Measurements from ENCODE around the gene SUN1.
"Not testable (repeated sequence)": the region's sequence is repeated elsewhere in the genome, so short reads cannot be mapped to it uniquely, and the experiment has no call there.

SUN1 gene

DNA sequence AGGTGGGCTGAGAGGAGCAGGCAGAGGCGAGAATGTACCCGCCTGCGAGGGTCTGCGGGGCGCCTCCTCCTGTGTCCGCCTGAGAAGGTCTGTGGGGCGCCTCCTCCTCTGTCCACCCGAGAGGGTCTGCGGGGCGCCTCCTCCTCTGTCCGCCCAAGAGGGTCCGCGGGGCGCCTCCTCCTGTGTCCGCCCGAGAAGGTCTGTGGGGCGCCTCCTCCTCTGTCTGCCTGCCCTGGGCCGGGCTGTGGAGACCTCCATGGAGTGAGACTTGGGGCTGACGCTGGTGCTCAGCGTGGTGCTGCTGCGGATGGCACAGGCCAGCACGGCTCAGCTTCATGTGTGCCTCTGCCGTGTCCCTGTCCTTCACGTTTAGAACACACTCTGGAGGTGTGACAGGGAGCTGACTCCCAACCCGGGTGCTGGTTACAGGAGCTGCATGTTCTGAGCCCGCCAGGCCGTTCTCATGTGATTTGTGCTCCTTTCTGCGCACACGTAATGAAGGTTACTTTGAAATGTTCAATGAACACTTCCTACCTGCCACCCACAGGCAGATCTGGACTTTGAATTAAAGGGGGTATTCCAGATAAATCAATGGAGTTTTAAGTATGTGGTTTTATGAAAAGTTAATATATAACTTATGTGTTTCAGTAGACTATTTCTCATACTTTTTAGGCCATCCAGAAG, 23.6 kb downstream of the SUN1 start:
- in situ Hi-C loops (cut with MboI; ENCODE audit: low sequenced_read_pairs), result no loop called here

DNA sequence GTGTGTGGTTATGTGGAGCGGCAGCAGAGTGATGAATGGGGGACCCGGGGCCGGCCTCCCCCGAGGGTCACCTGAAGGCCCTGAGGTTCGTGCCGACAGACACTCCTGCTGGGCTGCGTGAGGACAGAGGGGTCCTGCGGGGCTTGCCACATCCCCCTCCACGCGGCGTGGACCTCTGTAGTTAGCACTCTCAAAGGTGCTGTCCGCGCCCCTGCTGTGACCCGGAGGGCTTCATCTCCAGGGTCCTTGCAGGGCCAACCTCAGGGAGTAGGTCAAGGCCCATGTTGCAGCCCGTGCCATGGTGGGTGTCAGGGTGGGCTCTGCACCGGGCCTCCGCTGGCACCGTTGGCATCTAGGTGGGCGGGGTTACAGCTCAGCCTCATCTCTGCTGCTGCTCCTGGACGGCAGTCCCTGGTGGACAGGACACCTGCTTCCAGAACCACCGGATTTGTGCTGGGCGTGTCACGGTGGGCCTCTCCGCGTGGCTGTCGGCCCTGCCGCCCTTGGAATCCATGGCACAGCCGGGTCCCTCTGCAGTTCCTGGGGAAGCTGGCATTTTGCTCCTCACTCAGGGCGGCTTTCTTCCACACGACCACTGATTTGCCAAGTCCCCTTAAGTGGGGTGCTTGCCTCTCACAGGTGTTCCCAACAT, 24.3 kb downstream of the SUN1 start:
- in situ Hi-C loops (cut with MboI; ENCODE audit: low sequenced_read_pairs), result no loop called here

DNA sequence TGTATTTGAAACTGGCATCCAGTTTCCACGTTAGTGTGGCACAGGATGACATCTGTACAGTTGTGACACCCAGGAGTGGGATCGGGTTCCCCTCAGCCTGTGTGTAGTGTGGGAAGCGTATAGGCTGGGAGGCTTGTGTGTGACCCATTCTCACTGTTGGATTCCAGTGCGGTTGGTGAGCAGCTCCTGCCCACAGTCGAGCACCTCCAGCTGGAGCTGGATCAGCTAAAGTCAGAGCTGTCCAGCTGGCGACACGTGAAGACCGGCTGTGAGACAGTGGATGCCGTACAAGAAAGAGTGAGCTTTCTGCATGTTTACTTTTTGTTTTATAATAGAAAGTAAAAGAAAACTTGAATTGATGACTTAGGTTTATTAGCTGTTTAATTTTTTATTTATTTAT, 25.4 kb downstream of the SUN1 start:
- in situ Hi-C loops (cut with MboI; ENCODE audit: low sequenced_read_pairs), result no loop called here

DNA sequence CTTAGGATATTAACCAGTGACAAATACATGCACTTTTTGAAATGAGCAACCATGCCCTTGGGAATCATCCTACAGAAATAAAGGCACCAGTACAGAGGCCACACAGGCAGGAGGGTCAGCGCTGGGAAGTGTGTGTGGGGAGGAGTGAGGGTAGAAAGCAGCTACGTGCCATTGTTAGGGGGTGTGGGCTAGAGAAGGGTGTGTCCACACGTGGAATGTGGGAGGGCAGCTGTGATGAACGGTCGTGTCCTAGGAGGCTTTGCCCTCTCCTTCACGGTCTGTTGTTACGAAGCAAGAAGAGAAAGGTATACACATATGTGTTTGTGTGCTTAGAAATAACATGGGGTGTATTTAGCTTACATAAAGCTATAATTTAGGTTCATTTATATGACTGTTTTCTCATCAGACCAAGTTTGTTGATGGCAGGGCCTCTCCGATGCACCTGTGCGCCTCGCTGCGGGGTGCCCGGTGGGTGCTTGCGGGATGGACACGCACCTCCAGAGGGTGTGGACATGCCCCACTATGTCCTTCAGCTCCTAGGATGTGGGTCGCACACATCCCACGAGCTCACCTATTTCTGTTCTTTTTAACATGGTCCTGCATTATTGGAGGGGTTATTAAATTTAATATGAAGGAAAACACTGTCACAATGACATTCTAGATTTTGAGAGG, 27.2 kb downstream of the SUN1 start:
- in situ Hi-C loops (cut with MboI; ENCODE audit: low sequenced_read_pairs), result no loop called here

DNA sequence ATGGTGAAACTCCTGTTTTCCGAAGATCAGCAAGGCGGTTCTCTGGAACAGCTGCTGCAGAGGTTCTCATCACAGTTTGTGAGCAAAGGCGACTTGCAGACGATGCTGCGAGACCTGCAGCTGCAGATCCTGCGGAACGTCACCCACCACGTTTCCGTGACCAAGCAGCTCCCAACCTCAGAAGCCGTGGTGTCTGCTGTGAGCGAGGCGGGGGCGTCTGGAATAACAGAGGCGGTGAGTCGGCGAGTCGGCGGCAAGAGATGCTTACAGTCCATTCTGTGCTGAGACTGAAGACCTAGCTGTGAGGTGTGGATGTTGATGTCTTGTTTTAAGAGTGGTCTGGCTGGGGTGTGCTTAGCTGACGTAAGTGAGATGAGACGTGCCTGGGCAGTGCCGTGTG, 27.9 kb downstream of the SUN1 start:
- in situ Hi-C loops (cut with MboI; ENCODE audit: low sequenced_read_pairs), result no loop called here

DNA sequence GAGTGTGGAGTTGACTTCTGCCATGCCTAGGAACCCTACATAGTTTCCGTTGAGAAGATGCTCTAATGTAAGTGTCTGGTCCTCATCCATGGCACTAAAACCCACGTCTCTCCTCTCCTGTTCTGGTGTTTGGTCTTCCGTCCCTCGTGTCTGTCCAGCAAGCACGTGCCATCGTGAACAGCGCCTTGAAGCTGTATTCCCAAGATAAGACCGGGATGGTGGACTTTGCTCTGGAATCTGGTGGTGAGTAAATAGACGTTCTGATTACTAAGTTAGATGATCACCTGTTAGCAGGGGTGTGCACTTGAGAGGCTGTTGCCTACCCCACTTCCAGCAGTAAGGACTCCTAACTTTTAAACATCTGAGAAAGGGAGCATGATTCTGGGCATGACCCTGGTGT, 28.9 kb downstream of the SUN1 start:
- in situ Hi-C loops (cut with MboI; ENCODE audit: low sequenced_read_pairs), result no loop called here

DNA sequence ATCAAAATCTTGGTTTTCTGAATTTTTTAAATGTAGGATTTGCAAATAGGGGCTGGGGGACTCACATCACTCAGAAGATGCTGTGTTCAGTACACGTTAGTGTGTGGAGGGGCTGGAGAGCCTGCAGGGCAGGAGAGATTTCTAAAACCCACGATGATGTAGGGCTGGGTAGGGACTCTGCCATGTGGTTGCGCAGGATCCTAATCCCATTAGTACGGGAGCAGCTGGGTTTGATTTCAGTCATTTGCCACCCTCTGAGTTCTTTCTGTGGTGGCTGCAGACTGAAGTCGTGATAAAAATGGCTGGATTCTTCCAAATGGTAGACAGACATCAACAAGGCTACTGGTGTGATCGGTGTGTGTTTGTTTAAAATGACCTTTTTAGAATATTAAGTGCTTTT, 29.9 kb downstream of the SUN1 start:
- in situ Hi-C loops (cut with MboI; ENCODE audit: low sequenced_read_pairs), result no loop called here

DNA sequence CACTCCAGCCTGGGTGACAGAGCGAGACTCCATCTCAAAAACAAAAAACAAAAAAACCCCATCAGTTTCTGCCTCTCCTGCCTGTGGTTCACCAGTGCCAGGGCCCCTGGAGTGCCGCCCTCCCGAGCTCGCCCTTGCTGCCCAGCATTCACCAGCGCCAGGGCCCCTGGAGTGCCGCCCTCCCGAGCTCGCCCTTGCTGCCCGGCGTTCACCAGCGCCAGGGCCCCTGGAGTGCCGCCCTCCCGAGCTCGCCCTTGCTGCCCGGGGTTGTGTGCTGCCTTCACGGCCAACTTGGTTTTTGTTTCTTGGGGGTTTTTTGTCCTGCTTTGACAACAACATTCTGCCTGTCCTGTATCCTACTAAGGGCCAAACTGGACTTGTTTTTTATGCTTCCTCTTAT, 30.8 kb downstream of the SUN1 start:
- in situ Hi-C loops (cut with MboI; ENCODE audit: low sequenced_read_pairs), result no loop called here

DNA sequence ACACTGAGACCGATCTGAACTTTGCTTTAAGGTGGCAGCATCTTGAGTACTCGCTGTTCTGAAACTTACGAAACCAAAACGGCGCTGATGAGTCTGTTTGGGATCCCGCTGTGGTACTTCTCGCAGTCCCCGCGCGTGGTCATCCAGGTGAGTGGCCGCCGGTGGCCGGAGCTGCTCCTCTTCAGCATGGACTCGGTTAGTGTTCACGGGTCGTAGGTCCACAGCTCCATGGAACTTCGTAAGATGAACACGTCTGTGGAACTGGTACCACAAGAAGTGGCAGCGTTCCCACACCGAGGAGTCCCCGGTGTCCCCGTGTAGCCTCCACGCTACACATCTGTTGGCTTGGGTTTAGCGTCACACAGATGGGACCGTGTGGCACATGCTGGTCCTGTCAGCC, 33.6 kb downstream of the SUN1 start:
- in situ Hi-C loops (cut with MboI; ENCODE audit: low sequenced_read_pairs), result no loop called here

DNA sequence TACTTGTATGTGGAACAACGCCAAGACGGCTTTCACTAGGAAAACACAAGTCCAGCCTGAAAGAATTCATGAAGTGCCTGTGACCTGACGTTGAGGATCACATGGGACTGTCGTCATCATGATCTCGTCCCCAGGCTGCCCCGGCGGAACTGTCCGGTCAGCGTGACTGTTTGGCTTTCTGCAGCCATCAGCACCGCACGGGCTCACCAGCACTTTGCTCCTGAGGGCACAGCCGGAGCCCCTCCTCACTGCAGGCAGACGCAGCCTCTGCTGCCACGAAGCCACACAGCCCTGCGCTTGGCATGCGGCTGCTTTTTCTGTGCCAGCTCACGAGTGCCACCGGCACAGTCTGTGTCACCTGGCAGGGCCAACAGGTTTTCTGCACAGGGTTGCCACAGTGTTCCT, 34.7 kb downstream of the SUN1 start:
- in situ Hi-C loops (cut with MboI; ENCODE audit: low sequenced_read_pairs), result no loop called here

DNA sequence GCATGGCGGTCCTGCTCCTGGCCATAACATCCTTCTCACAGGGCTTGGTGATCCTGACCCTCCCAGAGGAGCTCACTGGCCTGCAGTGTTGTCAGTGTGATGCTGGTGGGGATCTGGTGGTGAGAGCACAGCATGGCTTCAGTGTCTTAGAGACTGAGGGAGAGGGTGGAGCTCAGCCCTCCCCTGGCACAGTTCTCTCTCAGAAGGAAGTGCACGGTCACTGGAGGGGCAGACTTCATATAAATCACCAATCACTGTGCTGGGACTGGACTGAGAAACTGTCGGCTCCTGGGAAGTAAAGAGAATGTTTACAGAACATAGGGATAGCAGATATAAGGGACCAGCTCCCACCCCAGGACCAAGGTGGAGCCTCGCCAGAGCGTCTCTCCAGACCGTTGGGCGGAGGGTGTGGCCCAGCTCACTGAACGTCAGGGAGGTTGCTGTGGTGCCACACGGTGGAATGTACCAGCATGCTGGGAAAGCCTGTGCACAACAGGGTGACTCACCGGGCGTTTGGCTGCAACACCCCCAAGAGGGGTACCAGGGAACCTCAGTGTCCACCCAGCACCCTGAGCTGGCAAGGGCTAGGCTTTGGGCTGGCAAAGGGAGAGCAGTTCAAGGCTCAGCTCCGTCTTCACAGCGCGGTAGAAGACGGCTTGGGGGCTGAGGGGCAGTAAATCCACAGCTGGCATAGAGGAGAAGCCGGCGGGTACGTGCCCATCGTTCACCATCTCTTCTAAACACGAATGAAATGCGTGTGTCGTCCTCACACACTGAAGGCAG, 35.3 kb downstream of the SUN1 start:
- in situ Hi-C loops (cut with MboI; ENCODE audit: low sequenced_read_pairs), result no loop called here

DNA sequence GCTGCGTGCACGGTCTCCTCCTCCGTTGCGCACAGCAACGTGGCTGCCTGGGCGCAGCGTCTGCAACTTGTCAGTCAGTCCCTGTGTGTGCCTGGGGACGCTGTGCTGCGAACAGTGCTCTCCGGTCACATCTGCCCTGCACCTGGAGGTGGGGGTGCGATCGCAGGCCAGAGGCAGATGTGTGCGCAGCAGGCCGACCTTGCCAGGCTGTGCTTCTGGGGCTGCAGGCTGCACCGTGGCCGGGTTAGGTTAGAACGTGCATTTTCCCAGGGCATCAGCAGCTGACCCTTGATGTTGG, 35.9 kb downstream of the SUN1 start:
- in situ Hi-C loops (cut with MboI; ENCODE audit: low sequenced_read_pairs), result no loop called here

DNA sequence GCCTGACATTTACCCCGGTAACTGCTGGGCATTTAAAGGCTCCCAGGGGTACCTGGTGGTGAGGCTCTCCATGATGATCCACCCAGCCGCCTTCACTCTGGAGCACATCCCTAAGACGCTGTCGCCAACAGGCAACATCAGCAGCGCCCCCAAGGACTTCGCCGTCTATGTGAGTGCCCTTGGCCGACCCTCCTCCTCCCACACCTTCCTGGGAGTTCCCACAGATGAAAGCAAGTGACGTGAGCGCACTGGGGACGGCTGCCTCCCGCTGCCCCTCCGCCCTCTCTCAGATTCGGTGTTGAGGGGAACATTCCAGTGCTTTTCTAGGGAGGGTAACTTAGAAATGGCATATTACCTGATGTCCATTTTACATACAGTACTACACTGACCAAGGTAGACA, 37.1 kb downstream of the SUN1 start:
- in situ Hi-C loops (cut with MboI; ENCODE audit: low sequenced_read_pairs), result no loop called here

DNA sequence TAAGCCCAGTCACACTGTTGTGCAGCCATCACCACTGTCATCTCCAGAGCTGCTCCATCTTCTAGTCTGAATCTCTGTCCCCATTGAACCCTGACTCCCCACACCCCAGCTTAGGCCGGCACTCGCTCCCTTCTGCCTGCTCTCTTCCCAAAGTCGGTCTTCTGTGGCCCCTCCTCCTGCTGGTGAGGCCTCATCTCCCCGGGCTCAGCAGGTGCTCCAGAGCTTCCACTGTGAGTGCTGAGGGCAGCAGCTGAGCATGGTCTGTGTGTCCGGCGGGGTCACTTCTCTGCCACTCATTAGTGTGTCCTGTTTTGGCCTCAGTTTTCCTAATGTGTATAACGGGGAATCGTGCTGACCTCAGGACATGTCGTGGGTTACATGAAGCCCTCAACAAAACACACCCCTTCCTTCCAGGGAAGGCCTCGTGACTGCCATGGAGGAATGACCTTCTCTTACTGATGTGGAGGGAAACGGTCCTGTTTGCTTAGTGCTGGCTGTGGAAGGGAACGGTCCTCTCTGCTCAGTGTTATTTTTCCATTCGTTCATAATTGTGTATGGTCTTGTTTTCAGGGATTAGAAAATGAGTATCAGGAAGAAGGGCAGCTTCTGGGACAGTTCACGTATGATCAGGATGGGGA, 39.7 kb downstream of the SUN1 start:
- in situ Hi-C loops (cut with MboI; ENCODE audit: low sequenced_read_pairs), result no loop called here

DNA sequence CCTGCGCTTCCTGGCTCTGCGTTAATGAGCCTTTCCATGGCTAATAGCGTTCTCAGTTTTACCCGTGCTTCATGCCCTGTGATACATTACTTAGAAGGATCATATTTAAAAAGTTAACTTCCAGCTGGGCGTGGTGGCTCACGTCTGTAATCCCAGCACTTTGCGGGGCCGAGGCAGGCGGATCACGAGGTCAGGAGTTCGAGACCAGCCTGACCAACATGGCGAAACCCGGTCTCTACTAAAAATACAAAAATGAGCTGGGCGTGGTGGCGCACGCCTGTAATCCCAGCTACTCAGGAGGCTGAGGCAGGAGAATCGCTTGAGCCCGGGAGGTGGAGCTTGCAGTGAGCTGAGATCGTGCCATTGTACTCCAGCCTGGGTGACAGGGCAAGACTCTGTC, 40.4 kb downstream of the SUN1 start:
- in situ Hi-C loops (cut with MboI; ENCODE audit: low sequenced_read_pairs), result not testable (repeated sequence)

DNA sequence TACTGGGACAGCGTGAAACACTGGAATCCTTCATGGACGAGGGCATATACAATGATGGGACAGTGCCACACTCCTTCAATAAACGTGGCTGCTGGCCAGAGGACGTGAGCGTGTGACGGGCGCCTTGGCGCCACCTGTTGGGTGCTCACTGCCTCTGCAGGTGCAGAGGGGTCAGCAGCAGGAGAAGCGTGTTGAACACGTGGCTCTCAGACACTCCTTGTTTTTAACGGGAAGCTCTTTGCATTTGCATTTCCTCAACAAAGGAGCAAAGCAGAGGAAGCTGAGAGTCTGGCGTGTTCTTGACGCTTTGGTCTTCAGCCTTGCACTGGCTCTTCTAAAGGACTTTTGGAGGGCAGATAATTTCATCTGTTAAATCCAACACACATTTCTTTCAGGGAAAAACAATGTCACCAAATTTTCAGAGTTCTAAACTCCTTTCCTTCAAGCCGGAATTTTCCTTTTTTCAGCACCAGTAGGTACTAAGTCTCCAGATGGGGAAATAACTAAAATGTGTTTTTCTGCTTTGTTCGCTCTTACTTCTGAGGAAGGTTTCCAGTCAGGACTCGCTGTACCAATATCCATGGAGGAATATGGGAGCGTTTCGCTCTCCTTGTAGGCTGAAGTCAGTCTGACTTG, 41.2 kb downstream of the SUN1 start:
- in situ Hi-C loops (cut with MboI; ENCODE audit: low sequenced_read_pairs), result no loop called here

DNA sequence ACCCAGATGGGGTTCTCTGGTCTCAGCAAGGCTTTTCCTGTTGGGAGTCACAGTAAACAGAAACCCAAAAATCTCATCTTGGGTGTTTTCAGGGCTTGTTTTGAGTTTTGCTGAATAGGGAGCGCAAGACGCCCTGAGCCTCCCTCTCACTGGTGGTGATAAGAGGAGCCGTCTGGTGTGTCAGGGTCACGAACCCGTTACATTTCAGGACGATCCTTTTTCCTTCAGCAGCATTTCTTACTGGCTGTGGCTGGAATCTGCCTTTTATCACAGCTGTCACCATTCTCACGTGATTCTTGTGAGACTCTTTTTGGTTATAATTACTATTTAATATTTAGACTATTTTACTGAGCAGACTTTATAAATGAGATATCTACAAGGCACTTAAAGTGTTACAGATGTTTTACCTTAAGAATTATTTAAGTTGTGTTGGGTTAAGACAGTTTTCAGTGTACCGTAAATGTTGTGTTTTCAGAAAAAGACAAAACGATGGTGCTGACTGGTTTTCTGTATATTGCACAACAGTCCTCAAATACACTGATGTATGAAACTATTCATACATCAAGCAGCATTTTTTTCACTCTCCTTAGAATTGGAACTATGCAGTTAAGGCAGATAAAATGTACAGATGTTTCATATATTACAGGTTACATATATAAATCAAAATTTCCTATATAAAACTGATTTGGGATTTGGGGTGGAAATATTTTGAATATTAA, 41.9 kb downstream of the SUN1 start:
- in situ Hi-C loops (cut with MboI; ENCODE audit: low sequenced_read_pairs), result no loop called here

DNA sequence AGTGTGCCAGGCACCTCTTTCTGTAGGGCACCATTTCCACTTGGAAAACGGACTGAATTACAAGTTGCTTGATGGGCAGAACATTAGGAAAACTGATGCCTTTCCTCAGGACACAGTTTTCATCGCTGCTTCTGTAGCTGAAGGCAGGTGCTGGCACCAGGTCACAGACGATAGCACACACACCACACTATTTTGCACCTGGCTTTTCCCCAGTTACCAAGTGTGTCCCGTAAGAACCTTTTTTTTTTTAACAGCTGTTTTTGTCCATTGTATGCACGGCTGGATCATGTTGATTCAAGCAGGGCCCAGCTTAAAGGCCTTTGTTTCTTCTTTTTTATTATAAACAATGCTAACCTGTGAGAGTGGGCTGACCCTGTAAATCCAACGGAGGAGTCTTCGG, 42.8 kb downstream of the SUN1 start:
- in situ Hi-C loops (cut with MboI; ENCODE audit: low sequenced_read_pairs), result no loop called here

DNA sequence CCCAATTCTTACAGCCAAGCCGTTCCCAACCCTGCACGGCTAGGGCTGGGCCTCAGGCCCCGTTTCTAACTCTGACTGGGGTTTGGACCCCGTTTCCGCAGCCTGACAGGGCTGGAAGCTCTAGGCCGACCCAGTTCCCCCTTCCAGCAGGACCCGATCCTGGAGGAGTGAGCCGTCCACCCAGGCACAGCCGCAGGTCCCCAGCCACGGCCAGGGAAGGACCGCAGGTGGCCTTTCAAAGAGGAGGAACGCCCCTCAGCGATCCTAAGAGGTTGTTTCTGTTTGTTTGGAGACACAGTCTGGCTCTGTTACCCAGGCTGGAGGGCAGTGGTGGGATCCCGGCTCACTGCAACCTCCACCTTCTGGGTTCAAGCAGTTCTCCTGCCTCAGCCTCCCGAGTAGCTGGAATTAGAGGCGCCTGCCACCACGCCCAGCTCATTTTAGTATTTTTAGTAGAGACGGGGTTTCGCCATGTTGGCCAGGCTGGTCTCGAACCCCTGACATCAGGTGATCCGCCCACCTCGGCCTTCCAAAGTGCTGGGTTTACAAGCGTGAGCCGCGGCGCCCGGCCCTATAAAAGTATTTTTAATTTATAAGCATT, 43.3 kb downstream of the SUN1 start:
- in situ Hi-C loops (cut with MboI; ENCODE audit: low sequenced_read_pairs), result no loop called here

Measured in hTERT RPE-1 (cell line).